IMR-90 (cell line): ENCODE results near the gene ZNF750. TPM values are rescaled to one million over a fixed set of nuclear protein-coding genes. Genes with fewer than 3 reads are reported as not detected.
"Not testable (repeated sequence)": the region's sequence is repeated elsewhere in the genome, so short reads cannot be mapped to it uniquely, and the experiment has no call there.

ENCODE experiments used
- ATAC-seq: fragments of 200-7000 bp; cut with Tn5 transposase; 2 replicates; pipeline ENCODE4 v1.9.1; 2020; ENCODE audit warnings: low read depth, mild to moderate bottlenecking, moderate library complexity
- BruUV-seq: library from RNA; stranded (reverse); fragments of 400-500 nt; replicated peaks from 2 replicates; lab custom pipeline; 2021; lab: Mats Ljungman, UMichigan
- CTCF ChIA-PET: fragments of 300-600 bp; formaldehyde crosslinking; extraction: SDS; loops from one replicate; lab custom pipeline; 2021; ENCODE audit warnings: antibody characterized with exemption; lab: Yijun Ruan, JAX
- POLR2A ChIA-PET: fragments of 300-600 bp; sonication (Branson Sonifier 250); formaldehyde crosslinking; loops from one replicate; lab custom pipeline; 2022; ENCODE audit warnings: antibody characterized with exemption; ENCODE audit not compliant: unreplicated experiment; lab: Charles Lee
- DNase-seq: peaks from one replicate; pipeline ENCODE4 v3.0.0; 2013
- H2AFZ ChIP-seq: replicated peaks from 2 replicates; pipeline ENCODE3; 2013; ENCODE audit warnings: low read length, mild to moderate bottlenecking; ENCODE audit not compliant: poor library complexity
- H2AK5ac ChIP-seq: 2 replicates; pipeline ENCODE4 v1.6.1; 2013; ENCODE audit warnings: low read depth, low read length, inconsistent platforms
- H2AK9ac ChIP-seq: replicated peaks from 2 replicates; pipeline ENCODE3; 2013; ENCODE audit warnings: mild to moderate bottlenecking, low read depth, low read length, moderate library complexity; ENCODE audit not compliant: poor library complexity
- H2BK120ac ChIP-seq: 2 replicates; pipeline ENCODE4 v1.6.1; 2013; ENCODE audit warnings: low read depth, low read length, inconsistent platforms
- H2BK15ac ChIP-seq: 3 replicates; pipeline ENCODE4 v1.6.1; 2013; ENCODE audit warnings: low read depth, low read length, inconsistent platforms
- H2BK20ac ChIP-seq: 2 replicates; pipeline ENCODE4 v1.6.1; 2013; ENCODE audit warnings: low read depth, mild to moderate bottlenecking, inconsistent platforms, low read length, moderate library complexity
- H2BK5ac ChIP-seq: 2 replicates; pipeline ENCODE4 v1.6.1; 2013; ENCODE audit warnings: mild to moderate bottlenecking, low read depth, low read length, inconsistent platforms; ENCODE audit not compliant: poor library complexity, severe bottlenecking
- H3K14ac ChIP-seq: replicated peaks from 2 replicates; pipeline ENCODE4 v1.6.1; 2013; ENCODE audit warnings: low read depth, low read length, inconsistent platforms
- H3K18ac ChIP-seq: 2 replicates; pipeline ENCODE4 v1.6.1; 2013; ENCODE audit warnings: low read depth, low read length, control low read depth
- H3K23ac ChIP-seq: 2 replicates; pipeline ENCODE4 v1.6.1; 2013; ENCODE audit warnings: low read depth, low read length, inconsistent platforms
- H3K27ac ChIP-seq: 2 replicates; pipeline ENCODE4 v1.5.1; 2013; ENCODE audit warnings: mild to moderate bottlenecking, control low read depth, low read length; ENCODE audit not compliant: insufficient read depth
- H3K27me3 ChIP-seq: 2 replicates; pipeline ENCODE4 v1.6.1; 2013; ENCODE audit warnings: low read length; ENCODE audit not compliant: control insufficient read depth, insufficient read depth
- H3K36me3 ChIP-seq: 2 replicates; pipeline ENCODE4 v1.6.1; 2013; ENCODE audit warnings: low read length, mixed read lengths; ENCODE audit not compliant: control insufficient read depth, insufficient read depth
- H3K4ac ChIP-seq: 2 replicates; pipeline ENCODE4 v1.6.1; 2013; ENCODE audit warnings: low read depth, low read length, inconsistent platforms
- H3K4me1 ChIP-seq: 2 replicates; pipeline ENCODE4 v1.6.1; 2013; ENCODE audit warnings: low read length, mixed read lengths; ENCODE audit not compliant: control insufficient read depth, insufficient read depth
- H3K4me2 ChIP-seq: 2 replicates; pipeline ENCODE4 v1.6.1; 2013; ENCODE audit warnings: low read depth, mild to moderate bottlenecking, control low read depth, low read length, moderate library complexity
- H3K4me3 ChIP-seq: 2 replicates; pipeline ENCODE4 v1.5.1; 2013; ENCODE audit warnings: low read depth, mild to moderate bottlenecking, control low read depth, low read length, moderate library complexity; ENCODE audit not compliant: insufficient read depth
- H3K56ac ChIP-seq: 2 replicates; pipeline ENCODE4 v1.6.1; 2013; ENCODE audit warnings: low read length, inconsistent platforms; ENCODE audit not compliant: insufficient read depth; ENCODE audit errors: extremely low read depth
- H3K79me1 ChIP-seq, 2 experiments: 2 replicates each; pipeline ENCODE4 v1.6.1; 2013; ENCODE audit warnings: low read length in 2 of 2, inconsistent platforms in 1 of 2, low read depth in 1 of 2
- H3K9ac ChIP-seq: 2 replicates; pipeline ENCODE4 v1.6.1; 2013; ENCODE audit warnings: low read depth, low read length, control low read depth
- H3K9me1 ChIP-seq: 2 replicates; pipeline ENCODE4 v1.6.1; 2013; ENCODE audit warnings: low read length, inconsistent platforms; ENCODE audit not compliant: insufficient read depth
- H3K9me3 ChIP-seq: 2 replicates; pipeline ENCODE4 v1.6.1; 2013; ENCODE audit warnings: low read length; ENCODE audit not compliant: control insufficient read depth, insufficient read depth
- H4K20me1 ChIP-seq: 2 replicates; pipeline ENCODE4 v1.6.1; 2013; ENCODE audit warnings: low read length, inconsistent platforms; ENCODE audit not compliant: insufficient read depth
- H4K5ac ChIP-seq: 2 replicates; pipeline ENCODE4 v1.6.1; 2013; ENCODE audit warnings: mild to moderate bottlenecking, low read depth, low read length, control low read depth
- H4K8ac ChIP-seq, 2 experiments: 2 replicates each; pipeline ENCODE4 v1.6.1; 2013; ENCODE audit warnings: low read depth in 2 of 2, low read length in 2 of 2, control low read depth in 1 of 2, inconsistent platforms in 1 of 2
- H4K91ac ChIP-seq: 2 replicates; pipeline ENCODE4 v1.6.1; 2013; ENCODE audit warnings: low read depth, low read length, inconsistent platforms; ENCODE audit not compliant: insufficient read depth
- WGBS, 2 experiments: methylation state at CpG; one replicate each; pipeline versions ENCODE4 v1.1.5 to v1.1.7; 2013; ENCODE audit warnings: missing lambda C conversion rate in 2 of 2; ENCODE audit not compliant: insufficient read length in 1 of 2; ENCODE audit errors: extremely low coverage in 2 of 2; 5-methylcytosine and 5-hydroxymethylcytosine counted together
- dilution Hi-C: fragments of 300-500 bp; cut with HindIII; formaldehyde crosslinking; loops from one replicate; pipeline ENCODE4 v1.14.3; 2018; ENCODE audit warnings: low sequenced_read_pairs; ENCODE audit not compliant: unreplicated experiment
- in situ Hi-C: fragments of 300-500 bp; cut with MboI; formaldehyde crosslinking; loops from 3 replicates; pipeline ENCODE4 v1.14.3; 2019; ENCODE audit warnings: low sequenced_read_pairs, inconsistent platforms, mixed read lengths
- intact Hi-C: fragments of 100-400 bp; cut with micrococcal nuclease; formaldehyde crosslinking; loops from 2 replicates; pipeline ENCODE4 v1.10.0; 2022
- polyA plus RNA-seq, 3 experiments: library from polyadenylated mRNA; depleted of rRNA; stranded (reverse); fragments of >200 nt; gene quantifications; 2 replicates each; pipeline ENCODE4 v1.2.3, GENCODE V29; 2012; ENCODE audit warnings: low replicate concordance in 1 of 3
- total RNA-seq: library from RNA; depleted of rRNA; stranded (reverse); fragments of >200 nt; gene quantifications from 2 replicates; pipeline ENCODE4 v1.2.3, GENCODE V29; 2012

ZNF750 gene
- total and polyA plus RNA-seq, 2 of the 4 experiments (the other 2 are of a cell fraction): not detected

DNA sequence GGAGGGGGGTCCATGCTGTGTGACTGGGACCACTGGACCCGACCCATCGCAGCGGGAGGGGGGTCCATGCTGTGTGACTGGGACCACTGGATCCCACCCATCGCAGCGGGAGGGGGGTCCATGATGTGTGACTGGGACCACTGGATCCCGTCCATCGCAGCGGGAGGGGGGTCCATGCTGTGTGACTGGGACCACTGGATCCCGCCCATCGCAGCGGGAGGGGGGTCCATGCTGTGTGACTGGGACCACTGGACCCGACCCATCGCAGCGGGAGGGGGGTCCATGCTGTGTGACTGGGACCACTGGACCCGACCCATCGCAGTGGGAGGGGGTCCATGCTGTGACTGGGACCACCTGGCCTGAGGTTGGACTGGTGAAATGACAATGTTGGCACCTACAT is 54.2 kb downstream of the ZNF750 start:
- H3K9me3 ChIP-seq, ATAC-seq, H2BK120ac ChIP-seq, H3K4me1 ChIP-seq, H3K23ac ChIP-seq, H3K56ac ChIP-seq, H2AK5ac ChIP-seq, H3K9ac ChIP-seq, H4K20me1 ChIP-seq, H2AK9ac ChIP-seq, CTCF ChIA-PET, H3K4me3 ChIP-seq, H3K4me2 ChIP-seq, BruUV-seq, dilution Hi-C loops, H4K5ac ChIP-seq, POLR2A ChIA-PET, intact Hi-C loops, H4K91ac ChIP-seq, H3K18ac ChIP-seq, H2AFZ ChIP-seq, H3K9me1 ChIP-seq, H3K14ac ChIP-seq, H2BK5ac ChIP-seq, H2BK15ac ChIP-seq, H3K4ac ChIP-seq, DNase-seq, H3K27me3 ChIP-seq, in situ Hi-C loops, H4K8ac ChIP-seq, H3K27ac ChIP-seq, H2BK20ac ChIP-seq: not testable (repeated sequence)
- Histone ChIP-seq H3K36me3 (peaks cover 14% of the 10 kb centered on the region), H3K79me1 (peaks cover 2 to 39% of the 10 kb centered on the region in 2 experiments; a peak in 2 of 4 replicates)
- 98% methylated on average over 8 of the region's 16 CpGs; no CpG with 5 or more reads in 1 of the 2 experiments for WGBS, 2 experiments
